ENCODE measurements around the gene ANAPC16.
"Not testable (repeated sequence)": the region's sequence is repeated elsewhere in the genome, so short reads cannot be mapped to it uniquely, and the experiment has no call there.

ANAPC16 gene

DNA sequence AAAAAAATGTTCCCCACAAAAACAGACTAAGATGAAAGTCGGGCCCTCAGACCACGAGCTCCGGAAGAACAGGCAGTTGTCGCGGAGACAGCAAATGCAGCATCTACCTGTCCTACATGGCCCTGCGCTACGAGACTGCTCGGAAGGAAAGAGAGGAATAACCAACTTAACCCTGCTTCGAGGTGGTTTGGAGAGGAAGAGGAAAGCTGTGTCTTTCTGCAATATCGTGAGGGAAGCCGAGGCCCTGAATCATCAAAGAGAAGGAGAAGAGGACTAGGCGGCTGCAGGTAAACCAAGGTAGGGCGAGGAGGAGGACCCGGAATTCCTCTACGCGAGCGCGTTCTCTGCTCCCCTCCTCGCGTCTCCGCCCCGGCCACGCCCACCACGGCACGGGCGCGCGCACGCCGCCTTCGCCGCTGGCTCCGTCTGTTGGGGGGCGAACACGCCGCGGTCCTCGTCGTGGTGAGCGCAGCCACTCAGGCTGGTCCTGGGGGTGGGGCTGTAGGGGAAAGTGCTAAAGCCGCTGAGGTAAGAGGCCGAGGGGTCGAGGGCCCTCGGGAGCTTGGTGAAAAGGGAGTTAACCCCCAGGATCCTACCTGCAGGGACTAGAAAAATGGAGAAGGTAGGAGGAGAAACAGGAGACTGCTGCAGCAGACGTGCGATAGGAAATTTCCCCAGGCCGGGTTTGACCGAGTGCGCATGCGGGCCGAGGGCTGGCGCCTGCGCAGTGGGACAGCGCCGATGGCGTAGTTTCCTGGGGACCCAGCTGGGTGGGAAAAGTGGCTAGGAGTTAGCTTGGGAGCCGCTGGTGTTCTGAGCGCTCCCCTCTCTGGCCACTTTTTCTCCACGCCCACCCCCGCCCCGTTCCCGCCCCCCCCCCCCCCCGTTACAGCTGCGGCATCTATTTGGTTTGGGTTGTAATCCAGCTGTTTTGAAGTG, at the start of gene ANAPC16, which contains the start of gene ASCC1:
TSS of gene ANAPC16 (plus strand) at position 402 of the 939 bp plus-strand sequence. CDS start 7,903 bp downstream, outside the sequence.
TSS of gene ASCC1 (minus strand) at position 666 of the 939 bp plus-strand sequence. CDS start 2,978 bp downstream, outside the sequence.
- DNase-seq, result peak; percentile 65

- DNase-seq, result no peak
These were observed 48.7 kb upstream of the ANAPC16 start for GRCh38 chr10:72167118-72167517.

- no peak for DNase-seq
These were observed 45.5 kb upstream of the ANAPC16 start for GRCh38 chr10:72170263-72170662.

GRCh38 chr10:72170733-72171132, 45.1 kb upstream of the ANAPC16 start:
- DNase-seq, result no peak

DNA sequence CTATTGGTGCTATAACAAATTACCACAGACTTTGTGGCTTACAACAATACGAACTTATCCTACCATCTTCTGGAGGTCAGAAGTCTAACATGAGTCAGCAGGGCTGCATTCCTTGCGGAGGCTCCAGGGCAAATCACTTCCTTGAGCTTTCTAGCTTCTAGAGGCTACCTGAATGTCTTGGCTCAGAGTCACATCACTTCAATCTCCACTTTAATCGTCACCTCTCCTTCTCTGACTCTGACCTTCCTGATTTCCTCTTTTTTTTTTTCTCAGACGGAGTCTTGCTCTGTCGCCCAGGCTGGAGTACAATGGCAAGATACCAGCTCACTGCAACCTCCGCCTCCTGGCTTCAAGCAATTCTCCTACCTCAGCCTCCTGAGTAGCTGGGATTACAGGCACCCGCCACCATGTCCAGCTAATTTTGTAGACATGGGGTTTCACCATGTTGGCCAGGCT, 44.6 kb upstream of the ANAPC16 start:
- no peak for DNase-seq

- no peak for DNase-seq
These were observed 42.6 kb upstream of the ANAPC16 start for GRCh38 chr10:72173262-72173618.

DNA sequence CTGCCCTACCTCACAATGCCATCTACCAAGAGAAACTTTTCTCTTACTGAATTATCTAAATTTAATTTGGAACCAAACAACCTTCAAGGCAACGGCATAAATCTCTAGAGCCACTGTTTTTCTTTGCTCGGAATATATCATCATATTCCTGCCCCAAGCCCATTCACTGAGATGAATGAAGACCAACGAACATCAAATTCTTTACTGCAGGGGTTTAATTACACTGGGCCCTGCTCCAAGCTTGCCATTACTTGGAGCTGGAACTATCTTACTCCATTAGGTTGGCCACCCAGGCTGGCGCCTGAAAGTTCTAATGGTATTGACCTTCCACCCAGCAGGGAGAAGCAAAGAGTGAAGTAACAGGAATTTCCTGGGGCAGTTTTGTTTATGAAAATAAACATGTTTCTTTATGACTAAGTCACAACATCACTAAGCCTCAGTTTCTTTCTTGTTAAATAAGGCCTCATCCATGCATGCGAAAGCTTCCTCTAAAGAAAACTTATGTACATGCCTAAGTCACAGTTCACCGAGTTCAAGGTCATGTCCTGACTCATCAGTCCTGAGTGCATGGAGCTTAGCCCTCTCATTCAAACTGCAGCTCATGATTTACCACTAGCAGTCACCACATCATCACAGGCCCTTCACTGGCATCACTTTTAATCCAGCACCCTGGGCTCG, 42.1 kb upstream of the ANAPC16 start:
- DNase-seq, result no peak

- no peak for DNase-seq
These were observed 41.5 kb upstream of the ANAPC16 start for GRCh38 chr10:72174297-72174662.

- no peak for DNase-seq
These were observed 40.7 kb upstream of the ANAPC16 start for GRCh38 chr10:72175149-72175548.

GRCh38 chr10:72176701-72177100, 39.1 kb upstream of the ANAPC16 start:
- DNase-seq, result no peak

DNA sequence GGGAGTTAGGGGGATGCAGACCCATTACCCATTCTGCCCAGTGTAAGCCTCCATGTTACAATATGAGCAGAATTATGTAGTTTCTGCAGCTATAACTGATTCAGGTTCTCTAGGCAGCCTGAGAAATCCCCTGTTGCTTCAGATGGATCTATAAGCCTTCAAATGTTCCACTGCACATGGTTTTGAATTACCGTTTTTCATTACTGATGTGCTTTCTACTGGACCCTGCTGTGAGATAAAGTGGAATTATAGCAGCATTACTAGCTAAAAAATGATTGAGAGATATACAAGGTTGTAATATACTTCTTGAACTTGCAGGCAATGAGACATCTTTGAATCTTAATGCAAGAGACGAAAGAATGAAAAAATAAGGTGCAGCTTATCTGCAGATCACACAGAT, 38.4 kb upstream of the ANAPC16 start:
- DNase-seq, result no peak

DNA sequence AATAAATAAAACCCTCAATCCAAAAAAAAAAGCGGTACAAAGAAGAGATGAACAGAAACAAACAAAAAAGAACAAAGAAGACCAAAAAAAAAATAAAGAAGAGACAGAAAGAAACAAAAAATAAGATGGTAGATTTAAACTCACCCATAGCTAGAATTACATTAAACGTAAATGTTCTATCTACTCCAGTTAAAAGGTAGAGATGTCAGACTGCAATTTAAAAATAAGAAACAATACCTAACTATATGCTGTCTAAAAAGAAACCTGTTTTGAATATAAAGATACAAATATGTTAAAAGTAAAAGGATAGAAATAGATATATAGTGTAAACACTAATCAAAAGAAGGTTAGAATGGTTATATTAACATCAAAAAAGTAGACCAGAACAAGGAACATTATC, 31.7 kb upstream of the ANAPC16 start:
- no peak for DNase-seq

- DNase-seq, result no peak
These were observed 29.4 kb upstream of the ANAPC16 start for GRCh38 chr10:72186258-72186981.

- no peak for DNase-seq
These were observed 28.9 kb upstream of the ANAPC16 start for GRCh38 chr10:72186982-72187330.

- DNase-seq, result no peak
These were observed 20.9 kb upstream of the ANAPC16 start for GRCh38 chr10:72194949-72195348.

- DNase-seq, result no peak
These were observed 14.9 kb upstream of the ANAPC16 start for GRCh38 chr10:72200883-72201282.

DNA sequence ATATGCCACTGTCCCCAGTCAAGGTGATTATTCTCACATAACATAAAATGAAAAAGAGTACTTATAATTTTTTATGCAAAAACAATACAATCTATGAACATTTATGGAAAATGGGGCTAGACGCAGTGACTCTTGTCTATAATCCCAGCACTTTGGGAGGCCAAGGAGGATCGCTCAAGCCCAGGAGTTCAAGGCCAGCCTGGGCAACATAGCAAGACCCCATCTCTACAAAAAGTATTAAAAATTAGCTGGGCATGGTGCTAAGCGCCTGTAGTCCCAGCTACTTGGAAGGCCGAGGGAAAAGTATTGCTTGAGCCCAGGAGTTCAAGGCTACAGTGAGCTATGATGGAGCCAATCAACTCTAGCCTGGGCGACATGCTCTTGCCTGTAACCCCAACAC, 14.5 kb upstream of the ANAPC16 start:
- DNase-seq, result no peak

GRCh38 chr10:72204296-72204695, 11.5 kb upstream of the ANAPC16 start:
- DNase-seq, result no peak

DNA sequence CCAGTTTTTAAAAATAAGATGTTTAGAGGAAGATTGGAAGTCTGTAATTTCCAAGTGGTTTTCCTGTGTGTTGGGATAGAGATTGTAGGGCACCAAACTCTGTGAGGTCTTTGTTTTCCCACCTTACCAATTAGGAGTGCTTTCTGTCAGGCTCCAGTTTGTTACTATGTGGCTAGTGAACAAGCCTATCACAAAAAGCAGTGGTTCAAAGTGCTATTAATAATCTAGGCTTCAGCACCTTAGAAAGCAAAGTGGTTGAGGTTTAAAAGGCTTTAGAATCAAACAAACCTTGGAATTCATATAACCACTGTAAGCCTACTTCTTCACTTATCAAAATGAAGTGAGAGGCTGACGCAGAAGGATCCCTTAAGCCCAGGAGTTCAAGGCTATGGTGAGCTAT, 11.1 kb upstream of the ANAPC16 start:
- no peak for DNase-seq

- no peak for DNase-seq
These were observed 9.1 kb upstream of the ANAPC16 start for GRCh38 chr10:72206511-72207229.

- not testable (repeated sequence) for DNase-seq
These were observed 7.3 kb upstream of the ANAPC16 start for GRCh38 chr10:72208526-72208925.

GRCh38 chr10:72211381-72211780, 4.4 kb upstream of the ANAPC16 start:
- not testable (repeated sequence) for DNase-seq

DNA sequence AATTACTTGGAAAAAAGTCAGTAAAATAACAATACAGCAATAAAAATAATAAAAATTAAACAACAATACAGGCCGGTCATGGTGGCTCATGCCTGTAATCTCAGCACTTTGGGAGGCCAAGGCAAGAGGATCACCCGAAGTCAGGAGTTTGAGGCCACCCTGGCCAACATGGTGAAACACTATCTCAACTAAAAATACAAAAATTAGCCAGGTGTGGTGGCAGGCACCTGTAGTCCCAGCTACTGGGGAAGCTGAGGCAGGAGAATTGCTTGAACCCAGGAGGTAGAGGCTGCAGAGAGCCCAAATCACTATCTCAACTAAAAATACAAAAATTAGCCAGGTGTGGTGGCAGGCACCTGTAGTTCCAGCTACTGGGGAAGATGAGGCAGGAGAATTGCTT, 4.0 kb upstream of the ANAPC16 start:
- not testable (repeated sequence) for DNase-seq
